Neural cell (in vitro differentiated cells): ENCODE results near the gene MEGF11. TPM values are rescaled to one million over a fixed set of nuclear protein-coding genes. Genes with fewer than 3 reads are reported as not detected.

ENCODE experiments used
- H2AFZ ChIP-seq: fragments of 200-600, 300-800 bp; sonication (generic), shearing (Covaris generic); 2 replicates; pipeline ENCODE4 v1.6.0; 2014; ENCODE audit warnings: low read depth, mild to moderate bottlenecking, antibody characterized with exemption, low read length, moderate library complexity
- H3F3A ChIP-seq: fragments of 200-600 bp; shearing (Covaris generic); 2 replicates; pipeline ENCODE4 v1.6.1; 2016; ENCODE audit warnings: mild to moderate bottlenecking, moderate library complexity, mixed read lengths, antibody characterized with exemption, low read length; ENCODE audit not compliant: insufficient read depth, poor library complexity, severe bottlenecking
- H3K27ac ChIP-seq: fragments of 200-600, 300-800 bp; sonication (generic), shearing (Covaris generic); 2 replicates; pipeline ENCODE4 v1.5.1; 2014; ENCODE audit warnings: mild to moderate bottlenecking, low read length, moderate library complexity
- H3K27me3 ChIP-seq: fragments of 300-800, 200-600 bp; sonication (generic), shearing (Covaris generic); 2 replicates; pipeline ENCODE4 v1.6.0; 2014; ENCODE audit warnings: mild to moderate bottlenecking, low read depth, low read length, moderate library complexity; ENCODE audit not compliant: insufficient read depth
- H3K36me3 ChIP-seq: fragments of 300-800, 200-600 bp; sonication (generic), shearing (Covaris generic); 2 replicates; pipeline ENCODE4 v1.5.1; 2014; ENCODE audit warnings: mild to moderate bottlenecking, antibody characterized with exemption, low read length, moderate library complexity; ENCODE audit not compliant: insufficient read depth
- H3K4me2 ChIP-seq: fragments of 300-800, 200-600 bp; sonication (generic), shearing (Covaris generic); 2 replicates; pipeline ENCODE4 v1.6.0; 2014; ENCODE audit warnings: mild to moderate bottlenecking, low read length
- H3K4me3 ChIP-seq: fragments of 300-800, 200-600 bp; sonication (generic), shearing (Covaris generic); 2 replicates; pipeline ENCODE4 v1.5.1; 2014; ENCODE audit warnings: mild to moderate bottlenecking, low read length, moderate library complexity
- H3K79me2 ChIP-seq: fragments of 200-600 bp; shearing (Covaris generic); replicated peaks from 2 replicates; pipeline ENCODE4 v1.6.0; 2014; ENCODE audit warnings: mild to moderate bottlenecking, low read length, moderate library complexity; ENCODE audit not compliant: insufficient read depth
- H3K9ac ChIP-seq: fragments of 300-800, 200-600 bp; sonication (generic), shearing (Covaris generic); 2 replicates; pipeline ENCODE4 v1.6.1; 2016; ENCODE audit warnings: mild to moderate bottlenecking, low read length, mixed read lengths
- H3K9me2 ChIP-seq: fragments of 200-600 bp; shearing (Covaris generic); 2 replicates; pipeline ENCODE4 v1.6.1; 2016; ENCODE audit warnings: mild to moderate bottlenecking, low read length, mixed read lengths; ENCODE audit not compliant: insufficient read depth
- H3K9me3 ChIP-seq: fragments of 200-600, 300-800 bp; sonication (generic), shearing (Covaris generic); 2 replicates; pipeline ENCODE4 v1.6.1; 2016; ENCODE audit warnings: mild to moderate bottlenecking, mixed run types, low read length, moderate library complexity, mixed read lengths
- H4K20me1 ChIP-seq: fragments of 200-600 bp; shearing (Covaris generic); 2 replicates; pipeline ENCODE4 v1.6.1; 2016; ENCODE audit warnings: mild to moderate bottlenecking, mixed run types; ENCODE audit not compliant: insufficient read depth
- EP300 ChIP-seq: fragments of 450-650 bp; conservative IDR thresholded peaks from 2 replicates; pipeline ENCODE4 v1.6.1; 2014; ENCODE audit warnings: antibody characterized with exemption, mild to moderate bottlenecking, moderate library complexity; ENCODE audit not compliant: poor library complexity, severe bottlenecking
- EZH2 ChIP-seq: fragments of 200-600, 300-800 bp; shearing (Covaris generic), sonication (generic); IDR thresholded peaks from 2 replicates; pipeline ENCODE4 v1.6.1; 2014; ENCODE audit warnings: antibody characterized with exemption, low read length, borderline replicate concordance, mild to moderate bottlenecking; ENCODE audit not compliant: insufficient read depth, poor library complexity, severe bottlenecking
- MXI1 ChIP-seq: fragments of 450-650 bp; conservative IDR thresholded peaks from 2 replicates; pipeline ENCODE4 v1.6.1; 2014; ENCODE audit warnings: antibody characterized with exemption, mild to moderate bottlenecking; ENCODE audit not compliant: poor library complexity, severe bottlenecking
- POLR2AphosphoS5 ChIP-seq: IDR thresholded peaks from 2 replicates; pipeline ENCODE4 v1.6.1; 2012
- RAD21 ChIP-seq: fragments of 450-650 bp; conservative IDR thresholded peaks from 2 replicates; pipeline ENCODE4 v1.6.1; 2014; ENCODE audit warnings: antibody characterized with exemption, mild to moderate bottlenecking, moderate library complexity
- REST ChIP-seq: IDR thresholded peaks from 2 replicates; pipeline ENCODE4 v1.6.1; 2012; ENCODE audit warnings: borderline replicate concordance
- SMC3 ChIP-seq: fragments of 450-650 bp; conservative IDR thresholded peaks from 2 replicates; pipeline ENCODE4 v1.6.1; 2014; ENCODE audit warnings: antibody characterized with exemption, mild to moderate bottlenecking, moderate library complexity; ENCODE audit not compliant: poor library complexity
- TAF1 ChIP-seq: IDR thresholded peaks from 2 replicates; pipeline ENCODE4 v1.6.1; 2012; ENCODE audit warnings: low read depth
- polyA plus RNA-seq: library from polyadenylated mRNA; depleted of rRNA; stranded (reverse); fragments of >200 nt; gene quantifications from 2 replicates; pipeline ENCODE4 v1.2.3, GENCODE V29; 2014
- TF ChIP-seq, protein P1 (sequence below): fragments of 450-650 bp; IDR thresholded peaks from 2 replicates; pipeline ENCODE4 v1.5.1; 2014; ENCODE audit warnings: antibody characterized with exemption, mild to moderate bottlenecking, moderate library complexity; ENCODE audit not compliant: poor library complexity, severe bottlenecking

The MEGF11 gene
- polyA plus RNA-seq, 1 donor from 2014 or later: 0.64 TPM

GRCh38 chr15:66294932-66295235 is 41.3 kb upstream of the MEGF11 start:
- peak overlapping the region; percentile 88 for H3K4me2 ChIP-seq
- H3K79me2 ChIP-seq: peaks cover 3% of the 10 kb centered on the region
- peak overlapping the region; percentile 67 for H3K4me3 ChIP-seq
- H3K27me3 ChIP-seq: no peaks in the 10 kb centered on the region
- peak overlapping the region; percentile 72 for H3K9ac ChIP-seq
- H3K9me2 ChIP-seq: no peaks in the 10 kb centered on the region
- H4K20me1 ChIP-seq: no peaks in the 10 kb centered on the region
- TF ChIP-seq, protein P1, sequence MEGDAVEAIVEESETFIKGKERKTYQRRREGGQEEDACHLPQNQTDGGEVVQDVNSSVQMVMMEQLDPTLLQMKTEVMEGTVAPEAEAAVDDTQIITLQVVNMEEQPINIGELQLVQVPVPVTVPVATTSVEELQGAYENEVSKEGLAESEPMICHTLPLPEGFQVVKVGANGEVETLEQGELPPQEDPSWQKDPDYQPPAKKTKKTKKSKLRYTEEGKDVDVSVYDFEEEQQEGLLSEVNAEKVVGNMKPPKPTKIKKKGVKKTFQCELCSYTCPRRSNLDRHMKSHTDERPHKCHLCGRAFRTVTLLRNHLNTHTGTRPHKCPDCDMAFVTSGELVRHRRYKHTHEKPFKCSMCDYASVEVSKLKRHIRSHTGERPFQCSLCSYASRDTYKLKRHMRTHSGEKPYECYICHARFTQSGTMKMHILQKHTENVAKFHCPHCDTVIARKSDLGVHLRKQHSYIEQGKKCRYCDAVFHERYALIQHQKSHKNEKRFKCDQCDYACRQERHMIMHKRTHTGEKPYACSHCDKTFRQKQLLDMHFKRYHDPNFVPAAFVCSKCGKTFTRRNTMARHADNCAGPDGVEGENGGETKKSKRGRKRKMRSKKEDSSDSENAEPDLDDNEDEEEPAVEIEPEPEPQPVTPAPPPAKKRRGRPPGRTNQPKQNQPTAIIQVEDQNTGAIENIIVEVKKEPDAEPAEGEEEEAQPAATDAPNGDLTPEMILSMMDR: no peak
- TF ChIP-seq REST (no peak), RAD21 (no peak), POLR2AphosphoS5 (no peak), TAF1 (no peak), EP300 (no peak), SMC3 (no peak), EZH2 (no peak), MXI1 (no peak)
- no peaks in the 10 kb centered on the region for H3K36me3 ChIP-seq
- H3K9me3 ChIP-seq: no peaks in the 10 kb centered on the region
- no peak overlapping the region for H2AFZ ChIP-seq
- H3K27ac ChIP-seq: no peak overlapping the region
- H3F3A ChIP-seq: no peaks in the 10 kb centered on the region

- H3K4me2 ChIP-seq: peak overlapping the region; percentile 88
- H3K79me2 ChIP-seq: peaks cover 3% of the 10 kb centered on the region
- no peaks in the 10 kb centered on the region for H4K20me1 ChIP-seq
- no peaks in the 10 kb centered on the region for H3K36me3 ChIP-seq
- no peak for TF ChIP-seq POLR2AphosphoS5
- peak; percentile 49 for TF ChIP-seq MXI1
- no peaks in the 10 kb centered on the region for H3K9me3 ChIP-seq
- H3K4me3 ChIP-seq: peak overlapping the region; percentile 67
- no peaks in the 10 kb centered on the region for H3K27me3 ChIP-seq
- no peaks in the 10 kb centered on the region for H3F3A ChIP-seq
- H3K9me2 ChIP-seq: no peaks in the 10 kb centered on the region
- H3K9ac ChIP-seq: peak overlapping the region; percentile 72
- peak overlapping the region; percentile 63 for H3K27ac ChIP-seq
- H2AFZ ChIP-seq: peak overlapping the region; percentile 66
Measured at GRCh38 chr15:66294157-66294931, 40.8 kb upstream of the MEGF11 start.
